SU-DHL-6 (cell line): Measurements from ENCODE around the gene SYTL5.

Source experiments
- H2AFZ ChIP-seq: fragments of 200-600 bp; sonication (generic); 2 replicates; pipeline ENCODE4 v1.6.1; 2014; ENCODE audit warnings: low read depth, mild to moderate bottlenecking, moderate library complexity, mixed read lengths, antibody characterized with exemption, low read length; ENCODE audit not compliant: severe bottlenecking
- H3F3A ChIP-seq: fragments of 200-600 bp; shearing (Covaris generic); 2 replicates; pipeline ENCODE4 v1.6.0; 2016; ENCODE audit warnings: antibody characterized with exemption, mild to moderate bottlenecking; ENCODE audit not compliant: insufficient read depth
- H3K27ac ChIP-seq: fragments of 200-600 bp; sonication (generic); 2 replicates; pipeline ENCODE4 v1.5.1; 2016; ENCODE audit warnings: low read depth, mild to moderate bottlenecking, low read length, moderate library complexity, mixed read lengths
- H3K27me3 ChIP-seq: fragments of 200-600 bp; sonication (generic), shearing (Covaris generic); 2 replicates; pipeline ENCODE4 v1.6.0; 2014; ENCODE audit warnings: mild to moderate bottlenecking, low read length
- H3K36me3 ChIP-seq: fragments of 200-600 bp; sonication (generic); 2 replicates; pipeline ENCODE4 v1.6.1; 2014; ENCODE audit warnings: mild to moderate bottlenecking, low read length, mixed read lengths
- H3K4me2 ChIP-seq: fragments of 300-600, 200-600 bp; shearing (Covaris generic), sonication (generic); 2 replicates; pipeline ENCODE4 v1.6.0; 2014; ENCODE audit warnings: low read length, low read depth, mild to moderate bottlenecking; ENCODE audit not compliant: poor library complexity, severe bottlenecking
- H3K4me3 ChIP-seq: fragments of 200-600 bp; sonication (generic); 2 replicates; pipeline ENCODE4 v1.5.1; 2014; ENCODE audit warnings: antibody characterized with exemption, low read length, mild to moderate bottlenecking, mixed read lengths; ENCODE audit not compliant: insufficient read depth, poor library complexity, severe bottlenecking
- H3K79me2 ChIP-seq: fragments of 200-600 bp; sonication (generic); 2 replicates; pipeline ENCODE4 v1.6.1; 2014; ENCODE audit warnings: mild to moderate bottlenecking, low read length, moderate library complexity; ENCODE audit not compliant: insufficient read depth
- H3K9ac ChIP-seq: fragments of 200-600 bp; sonication (generic); 2 replicates; pipeline ENCODE4 v1.7.0; 2014; ENCODE audit warnings: mild to moderate bottlenecking, low read length
- H3K9me2 ChIP-seq: fragments of 200-600 bp; sonication (generic); replicated peaks from 2 replicates; pipeline ENCODE4 v1.6.1; 2014; ENCODE audit warnings: low read length; ENCODE audit not compliant: insufficient read depth
- H3K9me3 ChIP-seq: fragments of 200-600 bp; sonication (generic); 2 replicates; pipeline ENCODE4 v1.6.1; 2014; ENCODE audit warnings: low read length, mixed read lengths; ENCODE audit not compliant: insufficient read depth
- H4K20me1 ChIP-seq: fragments of 200-600 bp; sonication (generic); 2 replicates; pipeline ENCODE4 v1.6.1; 2014; ENCODE audit warnings: low read depth, mild to moderate bottlenecking, antibody characterized with exemption, low read length, moderate library complexity, mixed read lengths
- EZH2phosphoT487 ChIP-seq: fragments of 200-600 bp; sonication (generic), shearing (Covaris generic); conservative IDR thresholded peaks from 2 replicates; pipeline ENCODE4 v1.6.1; 2018; ENCODE audit warnings: mild to moderate bottlenecking, antibody characterized with exemption, low read length, moderate library complexity, mixed read lengths
- TF ChIP-seq, protein P1 (sequence below): fragments of 200-600 bp; sonication (generic); IDR thresholded peaks from one replicate; pipeline ENCODE4 v1.5.1; 2017; ENCODE audit warnings: antibody characterized with exemption, mild to moderate bottlenecking, low read length, moderate library complexity; ENCODE audit not compliant: insufficient read depth, poor library complexity, severe bottlenecking

Gene SYTL5

DNA sequence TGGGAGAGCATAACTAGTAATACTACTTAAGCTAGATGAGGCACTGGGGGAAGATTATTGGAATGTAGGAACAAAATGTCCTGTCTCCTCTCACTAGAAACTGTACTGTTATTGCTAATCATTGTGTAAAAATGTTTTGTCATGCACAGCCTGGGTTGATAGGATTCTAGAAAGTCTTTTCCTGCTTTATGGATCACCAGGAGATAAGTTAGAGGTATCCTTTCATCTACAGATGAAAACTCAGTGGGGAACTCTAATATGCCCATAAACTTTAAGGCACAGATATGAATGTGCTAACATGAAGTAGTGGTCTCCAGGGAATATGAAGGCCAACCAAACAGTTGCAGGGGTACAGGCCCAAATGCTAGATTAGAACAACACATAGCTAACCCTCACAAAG lies 156.8 kb downstream of the SYTL5 start:
- H3K4me3 ChIP-seq: no peak overlapping the region
- no peaks in the 10 kb centered on the region for H3K79me2 ChIP-seq
- no peak overlapping the region for H3K9ac ChIP-seq
- no peaks in the 10 kb centered on the region for H4K20me1 ChIP-seq
- H3K27me3 ChIP-seq: no peaks in the 10 kb centered on the region
- no peaks in the 10 kb centered on the region for H3K9me3 ChIP-seq
- TF ChIP-seq, protein P1, sequence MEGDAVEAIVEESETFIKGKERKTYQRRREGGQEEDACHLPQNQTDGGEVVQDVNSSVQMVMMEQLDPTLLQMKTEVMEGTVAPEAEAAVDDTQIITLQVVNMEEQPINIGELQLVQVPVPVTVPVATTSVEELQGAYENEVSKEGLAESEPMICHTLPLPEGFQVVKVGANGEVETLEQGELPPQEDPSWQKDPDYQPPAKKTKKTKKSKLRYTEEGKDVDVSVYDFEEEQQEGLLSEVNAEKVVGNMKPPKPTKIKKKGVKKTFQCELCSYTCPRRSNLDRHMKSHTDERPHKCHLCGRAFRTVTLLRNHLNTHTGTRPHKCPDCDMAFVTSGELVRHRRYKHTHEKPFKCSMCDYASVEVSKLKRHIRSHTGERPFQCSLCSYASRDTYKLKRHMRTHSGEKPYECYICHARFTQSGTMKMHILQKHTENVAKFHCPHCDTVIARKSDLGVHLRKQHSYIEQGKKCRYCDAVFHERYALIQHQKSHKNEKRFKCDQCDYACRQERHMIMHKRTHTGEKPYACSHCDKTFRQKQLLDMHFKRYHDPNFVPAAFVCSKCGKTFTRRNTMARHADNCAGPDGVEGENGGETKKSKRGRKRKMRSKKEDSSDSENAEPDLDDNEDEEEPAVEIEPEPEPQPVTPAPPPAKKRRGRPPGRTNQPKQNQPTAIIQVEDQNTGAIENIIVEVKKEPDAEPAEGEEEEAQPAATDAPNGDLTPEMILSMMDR: no peak
- TF ChIP-seq EZH2phosphoT487: no peak
- no peaks in the 10 kb centered on the region for H3K9me2 ChIP-seq
- H3K27ac ChIP-seq: no peak overlapping the region
- H3F3A ChIP-seq: no peaks in the 10 kb centered on the region
- H2AFZ ChIP-seq: no peak overlapping the region
- H3K36me3 ChIP-seq: no peaks in the 10 kb centered on the region
- H3K4me2 ChIP-seq: no peak overlapping the region

DNA sequence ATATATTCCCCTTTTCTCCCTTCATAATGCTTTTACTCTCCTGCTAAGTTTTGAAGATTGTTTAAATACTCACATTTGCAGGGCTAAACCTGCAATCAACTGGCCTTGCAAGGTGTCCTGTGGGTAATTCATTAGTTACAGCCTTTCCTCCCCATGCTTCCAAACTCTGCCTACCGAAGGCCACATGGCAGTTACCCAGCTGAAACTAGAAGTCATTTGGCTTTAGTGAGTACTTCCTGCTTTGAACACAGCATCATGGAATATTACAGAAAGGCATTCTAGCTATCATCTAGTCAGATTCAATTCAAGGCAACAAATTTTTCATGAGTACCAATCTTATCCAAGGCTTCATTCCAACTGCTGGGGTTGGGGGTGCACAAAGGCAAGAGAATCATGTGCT lies 158.7 kb downstream of the SYTL5 start:
- Histone ChIP-seq H3K9ac (no peak overlapping the region), H3K27me3 (no peaks in the 10 kb centered on the region)

DNA sequence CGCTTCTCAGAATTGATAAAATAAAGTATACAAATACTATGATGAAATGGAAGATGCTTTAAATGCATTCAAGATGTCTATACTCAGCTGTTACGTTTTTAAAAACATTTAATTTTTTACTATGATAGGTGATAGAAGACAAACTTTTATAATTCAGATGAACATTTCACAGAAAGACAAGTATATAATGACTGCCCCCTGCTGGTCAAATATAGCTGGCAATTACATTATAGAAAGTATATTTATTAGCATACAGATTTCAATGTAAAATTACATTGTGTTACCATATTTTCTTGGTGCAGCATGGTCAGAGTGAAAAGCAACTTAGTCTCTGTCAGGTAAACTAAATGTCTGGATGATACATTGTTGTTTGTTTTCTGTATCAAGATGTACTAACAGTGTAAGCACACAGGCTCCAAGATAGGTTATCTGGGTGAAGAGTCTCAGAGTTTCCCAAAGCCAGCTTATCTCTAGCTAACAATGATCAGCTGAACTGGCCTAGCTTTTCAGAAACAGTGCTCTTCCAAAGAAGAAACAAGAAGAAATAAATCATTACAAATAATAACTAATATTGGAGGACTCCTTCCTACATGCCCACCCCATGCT lies 160.2 kb downstream of the SYTL5 start:
- Histone ChIP-seq H3K9ac (no peak overlapping the region), H3K9me3 (no peaks in the 10 kb centered on the region), H3K9me2 (no peaks in the 10 kb centered on the region), H3K4me2 (no peak overlapping the region), H2AFZ (no peak overlapping the region), H3K27me3 (no peaks in the 10 kb centered on the region), H4K20me1 (no peaks in the 10 kb centered on the region), H3K4me3 (no peak overlapping the region), H3F3A (no peaks in the 10 kb centered on the region), H3K36me3 (no peaks in the 10 kb centered on the region), H3K79me2 (no peaks in the 10 kb centered on the region), H3K27ac (no peak overlapping the region)
- TF ChIP-seq, protein P1: peak; percentile 48
- no peak for TF ChIP-seq EZH2phosphoT487

More for the DNA sequence above, 158.7 kb downstream of the SYTL5 start:
- no peak overlapping the region for H2AFZ ChIP-seq
- no peaks in the 10 kb centered on the region for H3F3A ChIP-seq
- no peaks in the 10 kb centered on the region for H3K9me2 ChIP-seq
- H3K9me3 ChIP-seq: no peaks in the 10 kb centered on the region
- no peaks in the 10 kb centered on the region for H3K79me2 ChIP-seq
- no peaks in the 10 kb centered on the region for H3K36me3 ChIP-seq
- H4K20me1 ChIP-seq: no peaks in the 10 kb centered on the region
- H3K4me3 ChIP-seq: no peak overlapping the region
- TF ChIP-seq EZH2phosphoT487: no peak
- TF ChIP-seq, protein P1: no peak
- H3K4me2 ChIP-seq: no peak overlapping the region
- no peak overlapping the region for H3K27ac ChIP-seq
